Measurements from ENCODE around the gene LCORL.

DNA sequence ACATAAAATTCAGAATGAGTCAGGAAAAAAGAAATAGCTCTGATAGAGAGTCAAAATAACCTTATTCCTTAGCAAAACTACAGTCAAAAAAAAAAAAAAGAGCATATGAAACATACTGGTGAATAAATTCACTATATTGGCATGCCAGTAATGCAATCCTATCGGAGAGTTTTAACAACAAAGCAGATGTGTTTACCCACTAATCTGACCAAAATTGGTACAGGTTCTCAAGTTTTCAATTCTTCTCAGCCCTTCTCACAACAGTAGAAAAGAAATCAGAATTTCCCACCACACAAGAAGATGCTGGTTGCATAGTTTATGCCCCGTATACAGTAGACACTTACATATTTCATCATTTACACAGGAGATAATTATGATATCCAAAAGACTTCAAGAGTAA is 59.4 kb downstream of the LCORL start:
- no peak for TF ChIP-seq EZH2 (optimal IDR thresholded peaks at IDR 0.05; ENCODE audit: low read depth, low read length)
- TF ChIP-seq, protein P1, sequence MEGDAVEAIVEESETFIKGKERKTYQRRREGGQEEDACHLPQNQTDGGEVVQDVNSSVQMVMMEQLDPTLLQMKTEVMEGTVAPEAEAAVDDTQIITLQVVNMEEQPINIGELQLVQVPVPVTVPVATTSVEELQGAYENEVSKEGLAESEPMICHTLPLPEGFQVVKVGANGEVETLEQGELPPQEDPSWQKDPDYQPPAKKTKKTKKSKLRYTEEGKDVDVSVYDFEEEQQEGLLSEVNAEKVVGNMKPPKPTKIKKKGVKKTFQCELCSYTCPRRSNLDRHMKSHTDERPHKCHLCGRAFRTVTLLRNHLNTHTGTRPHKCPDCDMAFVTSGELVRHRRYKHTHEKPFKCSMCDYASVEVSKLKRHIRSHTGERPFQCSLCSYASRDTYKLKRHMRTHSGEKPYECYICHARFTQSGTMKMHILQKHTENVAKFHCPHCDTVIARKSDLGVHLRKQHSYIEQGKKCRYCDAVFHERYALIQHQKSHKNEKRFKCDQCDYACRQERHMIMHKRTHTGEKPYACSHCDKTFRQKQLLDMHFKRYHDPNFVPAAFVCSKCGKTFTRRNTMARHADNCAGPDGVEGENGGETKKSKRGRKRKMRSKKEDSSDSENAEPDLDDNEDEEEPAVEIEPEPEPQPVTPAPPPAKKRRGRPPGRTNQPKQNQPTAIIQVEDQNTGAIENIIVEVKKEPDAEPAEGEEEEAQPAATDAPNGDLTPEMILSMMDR (IDR thresholded peaks at IDR 0.05; ENCODE audit: low read length): no peak

All from MM.1S (cell line).